GM18507 (cell line): Measurements from ENCODE around the gene CHST13.

Experiments used
- DNase-seq: peaks from one replicate; pipeline ENCODE4 v3.0.0; 2011; ENCODE audit warnings: low read depth; ENCODE audit not compliant: insufficient read length; ENCODE audit errors: extremely low spot score
- FAIRE-seq: peaks from 2 replicates; lab custom pipeline; 2011; peaks lifted over from hg19 to GRCh38; lab: Jason Lieb, UNC

Gene CHST13

GRCh38 chr3:126537116-126537729 lies 13.3 kb downstream of the CHST13 start:
- DNase-seq (no peak), FAIRE-seq (no peak)

- DNase-seq, result no peak
- no peak for FAIRE-seq
Measured at GRCh38 chr3:126537730-126538281, 13.9 kb downstream of the CHST13 start.

- DNase-seq (no peak), FAIRE-seq (no peak)
Measured at GRCh38 chr3:126538316-126538715, 14.4 kb downstream of the CHST13 start.

- DNase-seq (no peak), FAIRE-seq (no peak)
Measured at GRCh38 chr3:126538966-126539365, 15.0 kb downstream of the CHST13 start.

GRCh38 chr3:126539558-126540250 lies 15.7 kb downstream of the CHST13 start:
- DNase-seq (no peak), FAIRE-seq (no peak)

GRCh38 chr3:126540342-126540849 lies 16.4 kb downstream of the CHST13 start:
- no peak for DNase-seq
- FAIRE-seq, result no peak

- FAIRE-seq (no peak), DNase-seq (no peak)
Measured at GRCh38 chr3:126540951-126541627, 17.1 kb downstream of the CHST13 start.

- DNase-seq (no peak), FAIRE-seq (no peak)
Measured at GRCh38 chr3:126541628-126542339, 17.8 kb downstream of the CHST13 start.

GRCh38 chr3:126542340-126543241 lies 18.6 kb downstream of the CHST13 start:
- FAIRE-seq, result no peak
- no peak for DNase-seq

GRCh38 chr3:126543457-126544061 lies 19.6 kb downstream of the CHST13 start:
- FAIRE-seq (no peak), DNase-seq (no peak)

GRCh38 chr3:126544596-126545281 lies 20.8 kb downstream of the CHST13 start:
- FAIRE-seq, result no peak
- DNase-seq, result no peak

- FAIRE-seq, result no peak
- DNase-seq, result no peak
Measured at GRCh38 chr3:126545544-126545943, 21.6 kb downstream of the CHST13 start.

- no peak for FAIRE-seq
- DNase-seq, result no peak
Measured at GRCh38 chr3:126546013-126546412, 22.1 kb downstream of the CHST13 start.

- DNase-seq (no peak), FAIRE-seq (no peak)
Measured at GRCh38 chr3:126546549-126547239, 22.7 kb downstream of the CHST13 start.

- FAIRE-seq, result no peak
- DNase-seq, result no peak
Measured at GRCh38 chr3:126547721-126548120, 23.8 kb downstream of the CHST13 start.

GRCh38 chr3:126548556-126549466 lies 24.9 kb downstream of the CHST13 start:
- DNase-seq (no peak), FAIRE-seq (no peak)
